CD14-positive monocyte (primary cell): ENCODE measurements around the gene EPHB2. TPM values are rescaled to one million over a fixed set of nuclear protein-coding genes. Genes with fewer than 3 reads are reported as not detected.

Experiments
- DNase-seq, 3 donors: peaks; one replicate each; pipeline ENCODE4 v3.0.0-alpha.2; 2011 to 2022
- H2AFZ ChIP-seq: 2 replicates; pipeline ENCODE4 v1.6.0; 2012; ENCODE audit warnings: mild to moderate bottlenecking, low read depth, low read length, inconsistent platforms; ENCODE audit not compliant: insufficient read depth, poor library complexity, severe bottlenecking
- H3K27ac ChIP-seq, 2 donors: 1 replicate in 1 of 2; 2 replicates in 1 of 2; pipeline ENCODE4 v1.5.1; 2012 to 2013; ENCODE audit warnings: low read length in 2 of 2, control low read depth in 1 of 2, inconsistent platforms in 1 of 2, low read depth in 1 of 2, mild to moderate bottlenecking in 1 of 2
- H3K27me3 ChIP-seq, 2 donors: one replicate each; pipeline versions ENCODE4 v1.6.0 to v1.6.1; 2011 to 2013; ENCODE audit warnings: low read length in 2 of 2; ENCODE audit not compliant: control insufficient read depth in 2 of 2, insufficient read depth in 2 of 2
- H3K36me3 ChIP-seq, 2 donors: replicated peaks in 1 of 2; 1 replicate in 1 of 2; 2 replicates in 1 of 2; pipeline versions ENCODE4 v1.5.1 to v1.6.1; 2012 to 2013; ENCODE audit warnings: low read length in 2 of 2, control low read depth in 1 of 2, inconsistent platforms in 1 of 2, mild to moderate bottlenecking in 1 of 2; ENCODE audit not compliant: insufficient read depth in 2 of 2, control insufficient read depth in 1 of 2
- H3K4me1 ChIP-seq, 2 donors: 1 replicate in 1 of 2; 2 replicates in 1 of 2; pipeline versions ENCODE4 v1.5.1 to v1.6.1; 2012 to 2013; ENCODE audit warnings: low read length in 2 of 2, control low read depth in 1 of 2, inconsistent platforms in 1 of 2, mild to moderate bottlenecking in 1 of 2, moderate library complexity in 1 of 2; ENCODE audit not compliant: insufficient read depth in 2 of 2, control insufficient read depth in 1 of 2
- H3K4me2 ChIP-seq: replicated peaks from 2 replicates; pipeline ENCODE3; 2012; ENCODE audit warnings: low read length, moderate library complexity, mild to moderate bottlenecking; ENCODE audit not compliant: poor library complexity, severe bottlenecking; ENCODE audit errors: extremely low read depth
- H3K4me3 ChIP-seq, 3 experiments: fragments of 200-600 bp in 1 of 3; sonication (generic) in 1 of 3; replicated peaks in 1 of 3; 1 replicate in 2 of 3; 2 replicates in 1 of 3; pipeline ENCODE4 v1.5.1; 2011 to 2013; ENCODE audit warnings: low read length in 3 of 3, mild to moderate bottlenecking in 3 of 3, control low read depth in 2 of 3, low read depth in 2 of 3, inconsistent platforms in 1 of 3, moderate library complexity in 1 of 3
- H3K79me2 ChIP-seq: 2 replicates; pipeline ENCODE4 v1.6.0; 2012; ENCODE audit warnings: mild to moderate bottlenecking, control low read depth, inconsistent platforms, low read length, moderate library complexity; ENCODE audit not compliant: insufficient read depth
- H3K9ac ChIP-seq: 2 replicates; pipeline ENCODE4 v1.6.0; 2017; ENCODE audit warnings: low read length, mild to moderate bottlenecking; ENCODE audit not compliant: insufficient read depth, poor library complexity, severe bottlenecking
- H3K9me3 ChIP-seq, 2 donors: replicated peaks in 1 of 2; 1 replicate in 1 of 2; 2 replicates in 1 of 2; pipeline versions ENCODE4 v1.5.1 to v1.6.1; 2012 to 2013; ENCODE audit warnings: low read length in 2 of 2, control low read depth in 1 of 2; ENCODE audit not compliant: control insufficient read depth in 1 of 2, insufficient read depth in 1 of 2
- H4K20me1 ChIP-seq: 2 replicates; pipeline ENCODE4 v1.6.0; 2012; ENCODE audit warnings: mild to moderate bottlenecking, low read length, control low read depth, moderate library complexity; ENCODE audit not compliant: insufficient read depth
- H3K27ac Mint-ChIP-seq, 7 donors: one replicate each; pipeline ENCODE4 v1.8.0; 2020; ENCODE audit warnings: mild to moderate bottlenecking in 7 of 7, mixed read lengths in 7 of 7, moderate library complexity in 6 of 7, inconsistent platforms in 2 of 7
- H3K27me3 Mint-ChIP-seq, 3 donors: one replicate each; pipeline ENCODE4 v1.8.0; 2021 to 2022; ENCODE audit warnings: low read depth in 3 of 3, mild to moderate bottlenecking in 3 of 3, mixed read lengths in 3 of 3, moderate library complexity in 3 of 3, inconsistent platforms in 1 of 3
- H3K36me3 Mint-ChIP-seq, 2 donors: one replicate each; pipeline ENCODE4 v1.8.0; 2020; ENCODE audit warnings: mixed read lengths in 2 of 2, inconsistent platforms in 1 of 2, mild to moderate bottlenecking in 1 of 2
- H3K4me1 Mint-ChIP-seq: one replicate; pipeline ENCODE4 v1.8.0; 2020; ENCODE audit warnings: mild to moderate bottlenecking, mixed read lengths
- H3K4me3 Mint-ChIP-seq, 2 donors: one replicate each; pipeline ENCODE4 v1.8.0; 2020; ENCODE audit warnings: mild to moderate bottlenecking in 2 of 2, mixed read lengths in 2 of 2, moderate library complexity in 1 of 2
- H3K9me3 Mint-ChIP-seq, 7 donors: one replicate each; pipeline ENCODE4 v1.8.0; 2020 to 2022; ENCODE audit warnings: mixed read lengths in 7 of 7, mild to moderate bottlenecking in 6 of 7, moderate library complexity in 6 of 7, inconsistent platforms in 2 of 7
- CTCF ChIP-seq: fragments of 200-600 bp; IDR thresholded peaks from one replicate; pipeline ENCODE4 v1.8.0; 2022; ENCODE audit warnings: antibody characterized with exemption, mild to moderate bottlenecking
- WGBS: methylation state at CpG from one replicate; pipeline ENCODE4 v1.1.5; 2013; ENCODE audit warnings: missing lambda C conversion rate; ENCODE audit not compliant: insufficient coverage; 5-methylcytosine and 5-hydroxymethylcytosine counted together
- intact Hi-C, 2 donors: fragments of 100-400 bp; cut with micrococcal nuclease; formaldehyde crosslinking; loops; one replicate each; pipeline versions ENCODE4 v1.15.0 to v1.15.1; 2023
- polyA plus RNA-seq, 3 donors: library from polyadenylated mRNA; depleted of rRNA in 1 of 3; unstranded in 2 of 3; stranded (reverse) in 1 of 3; fragments of 300-500 nt in 2 of 3; fragments of >200 nt in 1 of 3; fragmentation: Illumina TruSeq in 2 of 3; gene quantifications; 1 replicate in 2 of 3; 2 replicates in 1 of 3; pipeline ENCODE4 v1.2.3, GENCODE V29; 2012 to 2021

EPHB2 gene
- polyA plus RNA-seq, 3 donors = 2.9 to 5.6 (median 3.4) TPM

- H3K27me3 Mint-ChIP-seq = peaks cover 1 to 4% (median 3%) of the 10 kb centered on the region in 3 donors
- H3K9ac ChIP-seq = no peak overlapping the region
- no peaks in the 10 kb centered on the region for H3K4me1 ChIP-seq
- no peak for DNase-seq
- no peak overlapping the region for H3K4me2 ChIP-seq
- H3K9me3 ChIP-seq = no peaks in the 10 kb centered on the region
- no peaks in the 10 kb centered on the region for H3K79me2 ChIP-seq
- no peak overlapping the region for H3K27ac Mint-ChIP-seq
- H3K9me3 Mint-ChIP-seq = no peaks in the 10 kb centered on the region
- intact Hi-C loops = no loop called here
- no peaks in the 10 kb centered on the region for H3K36me3 Mint-ChIP-seq
- H3K4me3 Mint-ChIP-seq = no peak overlapping the region
- H3K4me1 Mint-ChIP-seq = no peaks in the 10 kb centered on the region
- no peaks in the 10 kb centered on the region for H4K20me1 ChIP-seq
- H3K36me3 ChIP-seq = no peaks in the 10 kb centered on the region
- no peak for TF ChIP-seq CTCF
- H3K27ac ChIP-seq = no peak overlapping the region
- no peaks in the 10 kb centered on the region for H3K27me3 ChIP-seq
- H2AFZ ChIP-seq = no peak overlapping the region
- WGBS = 90% methylated on average over 4 of the region's 6 CpGs
- H3K4me3 ChIP-seq = no peak overlapping the region
Measured at GRCh38 chr1:22839806-22840205, 129.2 kb downstream of the EPHB2 start.

DNA sequence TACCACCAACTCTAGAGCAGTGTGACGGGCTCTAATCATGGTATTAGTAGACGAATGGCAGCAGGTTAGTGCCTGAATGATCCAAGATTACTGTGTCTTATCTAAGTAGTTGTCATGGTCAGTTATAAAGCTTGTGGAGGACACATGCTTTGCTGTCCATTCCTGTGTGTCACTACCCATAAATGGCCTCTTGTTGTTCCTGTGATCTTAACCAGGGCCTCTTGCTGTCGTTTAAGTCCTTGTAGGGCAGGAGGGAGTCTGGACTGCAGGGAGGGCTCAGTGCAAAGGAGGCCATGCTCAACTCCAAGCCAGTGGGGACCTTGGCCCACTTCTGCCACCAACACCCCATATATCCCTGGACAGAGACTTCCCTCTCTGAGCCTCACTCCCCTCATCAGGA is 130.5 kb downstream of the EPHB2 start:
- Histone ChIP-seq H3K27ac (no peak overlapping the region), H3K9ac (no peak overlapping the region), H3K4me3 (no peak overlapping the region), H3K9me3 (no peaks in the 10 kb centered on the region), H3K4me2 (no peak overlapping the region), H3K4me1 (peaks cover 0 to 3% of the 10 kb centered on the region in 2 donors), H4K20me1 (no peaks in the 10 kb centered on the region), H3K36me3 (no peaks in the 10 kb centered on the region), H3K27me3 (no peaks in the 10 kb centered on the region), H3K79me2 (no peaks in the 10 kb centered on the region), H2AFZ (no peak overlapping the region)
- Mint-ChIP-seq H3K4me3 (no peak overlapping the region), H3K27me3 (peaks cover 3 to 5% (median 4%) of the 10 kb centered on the region in 3 donors), H3K36me3 (no peaks in the 10 kb centered on the region), H3K9me3 (no peaks in the 10 kb centered on the region), H3K4me1 (peaks cover 5% of the 10 kb centered on the region), H3K27ac (peak overlapping the region in 1 of 7 donors; percentile 50)
- 83% methylated on average over 1 of the region's 3 CpGs for WGBS
- intact Hi-C loops = no loop called here
- no peak for TF ChIP-seq CTCF
- no peak for DNase-seq
